GM18511 (cell line): ENCODE results near the gene VANGL2.

ENCODE experiments used
- ATAC-seq: cut with Tn5 transposase; IDR thresholded peaks from one replicate; pipeline ENCODE4 v1.9.1; 2021; ENCODE audit warnings: mild to moderate bottlenecking, moderate library complexity; ENCODE audit not compliant: unreplicated experiment

VANGL2 gene

GRCh38 chr1:160423966-160424365 lies 23.6 kb downstream of the VANGL2 start:
- no peak for ATAC-seq

- no peak for ATAC-seq
Observed at GRCh38 chr1:160425847-160426246, 25.5 kb downstream of the VANGL2 start.

DNA sequence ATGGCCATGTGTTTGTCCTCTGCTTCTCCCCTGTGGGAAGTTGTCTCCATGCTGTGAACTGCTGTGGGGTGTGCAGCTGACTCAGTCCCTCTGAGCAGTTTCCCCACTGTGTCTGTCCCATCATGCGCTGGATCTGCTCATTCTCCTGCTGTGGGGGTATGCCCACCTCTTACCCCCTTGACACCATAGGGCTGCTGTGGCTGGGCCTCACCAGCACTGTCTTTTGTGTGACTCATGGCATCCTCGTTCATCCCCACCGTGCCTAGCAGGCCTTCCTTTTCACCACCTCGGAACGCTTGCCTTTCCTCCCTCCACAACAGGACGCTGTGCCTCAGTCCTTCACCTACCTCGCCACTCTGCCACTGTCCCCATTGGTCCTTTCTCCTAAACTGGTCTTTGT lies 27.3 kb downstream of the VANGL2 start:
- no peak for ATAC-seq

DNA sequence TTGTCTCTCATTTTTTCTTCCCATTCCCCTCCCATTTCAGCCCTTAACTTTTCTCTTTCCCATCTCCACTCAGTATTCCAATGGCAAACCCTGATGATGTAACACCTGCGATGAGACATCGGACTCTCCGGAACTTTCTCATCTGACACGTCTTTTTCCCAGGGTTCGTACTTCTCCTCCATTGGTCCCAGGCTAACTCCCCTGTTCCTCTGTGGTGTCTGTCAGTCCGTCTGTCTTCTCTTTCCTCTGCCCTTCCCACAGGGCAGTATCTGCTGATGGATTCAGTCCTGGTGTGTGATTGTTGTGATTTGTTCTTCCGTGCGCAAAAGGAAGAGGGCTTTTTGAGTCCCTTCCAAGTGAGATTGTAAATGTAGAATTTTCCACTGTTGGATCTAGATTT lies 27.7 kb downstream of the VANGL2 start:
- ATAC-seq, result no peak

DNA sequence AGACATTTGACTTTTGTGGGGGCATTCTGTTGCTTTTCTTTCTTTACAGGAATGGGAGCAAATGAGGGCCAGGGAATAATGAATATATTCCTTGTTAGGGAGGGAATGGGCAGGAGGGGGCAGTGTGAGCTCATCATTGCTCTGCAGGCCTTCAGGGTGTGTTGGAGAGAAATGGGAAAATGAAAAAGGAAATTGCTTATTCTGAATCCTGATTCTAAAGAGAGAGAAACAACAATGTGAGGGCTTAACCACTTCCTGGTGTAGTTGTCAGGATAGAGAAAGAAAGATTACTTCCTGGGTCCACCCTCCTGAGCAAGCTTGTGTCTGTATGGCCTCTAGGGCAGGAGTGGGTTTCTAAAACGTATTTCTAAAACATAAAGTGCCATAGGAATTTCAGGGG lies 28.3 kb downstream of the VANGL2 start:
- peak; percentile 22 for ATAC-seq

DNA sequence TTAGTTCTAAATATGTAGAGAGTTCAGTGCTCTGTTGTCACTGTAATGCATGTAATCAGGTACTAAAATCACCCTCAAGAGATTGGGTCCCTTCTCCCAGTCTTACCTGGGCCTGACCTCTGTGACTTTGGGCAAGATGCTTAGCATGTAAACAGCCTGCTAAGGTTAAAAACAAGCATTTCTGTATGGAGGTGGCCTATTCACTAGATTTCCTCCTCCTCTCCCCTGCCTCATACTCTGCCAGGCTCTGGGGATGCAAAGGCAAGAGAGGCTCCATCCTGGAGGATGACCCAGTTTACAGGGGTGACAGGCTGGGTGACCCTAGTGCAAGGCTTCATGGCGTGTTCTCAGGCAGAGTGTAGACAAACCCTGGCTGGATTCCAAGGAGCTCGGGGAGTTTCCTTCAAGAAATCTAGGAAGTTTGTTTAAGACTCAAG lies 28.8 kb downstream of the VANGL2 start:
- peak; percentile 23 for ATAC-seq

DNA sequence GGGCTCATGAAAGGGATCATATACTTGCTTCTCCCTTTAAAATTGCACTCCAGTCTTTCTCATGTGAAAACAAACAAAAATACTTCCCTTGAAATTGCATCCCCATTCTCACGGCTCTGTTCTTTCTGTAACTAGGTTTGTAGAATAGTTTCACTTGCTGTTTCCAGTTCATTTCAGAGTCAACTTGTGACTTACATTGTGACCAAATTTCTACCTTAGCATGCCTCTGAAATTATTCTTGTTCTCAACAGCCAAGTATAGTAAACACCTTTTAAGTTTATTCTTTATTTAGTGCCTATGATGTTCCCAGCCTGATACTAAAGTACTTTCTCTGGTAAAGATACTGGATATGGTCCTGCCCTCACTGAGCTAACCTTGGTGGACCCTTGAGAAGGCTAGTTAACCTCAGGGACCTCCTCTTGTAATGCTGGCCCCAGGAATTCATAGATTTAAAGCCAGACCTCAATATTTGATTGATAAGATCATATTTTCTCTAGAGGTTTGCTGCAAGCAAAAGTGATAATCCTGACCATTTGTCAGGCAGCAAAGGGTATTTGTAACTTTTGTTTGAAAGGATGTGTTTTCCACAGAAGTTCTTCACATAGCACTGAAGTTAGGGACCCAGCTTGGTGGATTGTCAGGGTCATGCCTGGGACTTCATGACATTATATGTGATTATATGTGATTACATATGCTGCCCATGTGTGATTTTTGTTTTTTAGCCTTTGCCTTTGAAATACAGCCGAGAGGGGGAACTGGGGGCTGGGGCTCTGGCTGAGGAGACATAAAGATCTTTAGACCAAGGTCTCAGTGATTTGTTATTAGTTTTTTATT lies 29.6 kb downstream of the VANGL2 start:
- peak; percentile 50 for ATAC-seq

GRCh38 chr1:160431006-160431405 lies 30.6 kb downstream of the VANGL2 start:
- no peak for ATAC-seq

DNA sequence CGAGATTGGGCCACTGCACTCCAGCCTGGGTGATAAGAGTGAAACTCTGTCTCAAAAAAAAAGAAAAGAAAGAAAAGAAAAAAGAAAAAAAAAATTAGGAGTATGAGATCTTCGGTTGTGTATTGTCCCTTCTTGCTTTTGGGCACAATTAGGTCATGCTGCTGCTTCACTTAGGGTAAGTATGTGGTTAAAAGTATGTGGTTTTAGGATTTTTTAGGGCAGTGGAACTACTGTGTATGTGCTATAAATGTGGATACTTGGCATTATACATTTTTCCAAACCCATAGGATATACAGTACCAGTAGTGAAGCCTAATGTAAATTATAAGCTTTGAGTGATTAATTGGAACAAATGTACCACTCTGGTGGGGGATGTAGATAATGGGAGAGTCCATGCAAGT lies 31.2 kb downstream of the VANGL2 start:
- ATAC-seq, result no peak

GRCh38 chr1:160432371-160432786 lies 32.0 kb downstream of the VANGL2 start:
- ATAC-seq, result peak; percentile 54

GRCh38 chr1:160436966-160437365 lies 36.6 kb downstream of the VANGL2 start:
- ATAC-seq, result no peak

- peak; percentile 91 for ATAC-seq
Observed at GRCh38 chr1:160437432-160438316, 37.3 kb downstream of the VANGL2 start.

DNA sequence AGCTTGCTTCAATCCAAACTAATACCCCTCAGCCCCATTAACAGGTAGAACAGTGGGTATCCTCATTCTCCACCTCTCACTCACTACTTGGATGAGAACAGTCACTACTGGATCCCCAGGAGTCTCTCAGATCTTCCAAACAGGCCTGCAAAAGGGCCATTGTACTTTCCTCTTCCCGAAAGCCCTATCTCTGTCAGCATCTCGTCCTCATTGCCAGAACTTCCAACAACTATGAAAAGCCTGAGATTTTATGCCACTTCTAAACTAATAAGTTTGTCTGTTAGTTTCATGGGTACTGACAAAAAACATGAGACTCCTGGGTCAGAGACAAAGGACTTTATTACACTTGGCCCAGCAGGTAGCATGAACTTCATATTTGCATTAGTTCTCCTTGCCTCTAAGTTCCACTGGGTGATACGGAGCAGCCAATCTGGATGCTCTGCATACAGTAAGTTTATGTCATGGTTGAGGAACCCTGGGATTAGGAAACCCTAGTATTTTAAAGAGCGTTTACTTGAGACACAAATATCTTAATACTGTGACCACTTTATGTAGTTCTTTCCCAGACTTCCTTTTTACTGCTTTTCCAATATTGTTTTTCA lies 38.1 kb downstream of the VANGL2 start:
- peak; percentile 35 for ATAC-seq

GRCh38 chr1:160438935-160439334 lies 38.6 kb downstream of the VANGL2 start:
- no peak for ATAC-seq

DNA sequence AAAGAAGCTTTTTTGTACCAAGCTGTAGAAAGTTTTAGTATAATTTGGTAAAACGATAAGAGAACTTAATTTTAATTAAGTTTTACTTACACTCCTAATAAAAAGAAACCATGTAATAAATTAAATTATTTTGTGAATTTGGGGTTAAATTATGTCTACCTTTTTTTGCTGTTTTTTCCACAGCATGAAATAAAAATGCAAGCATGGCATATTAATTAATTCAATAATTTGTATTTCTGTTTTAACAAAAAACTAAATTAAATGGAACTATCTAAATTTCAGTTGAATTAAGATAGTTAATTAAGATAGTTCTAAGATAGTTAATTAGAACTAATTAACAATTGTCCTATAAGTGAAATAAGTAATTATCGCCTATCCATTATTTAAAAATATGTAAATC lies 39.4 kb downstream of the VANGL2 start:
- no peak for ATAC-seq

GRCh38 chr1:160446945-160447600 lies 46.7 kb downstream of the VANGL2 start:
- ATAC-seq, result no peak

DNA sequence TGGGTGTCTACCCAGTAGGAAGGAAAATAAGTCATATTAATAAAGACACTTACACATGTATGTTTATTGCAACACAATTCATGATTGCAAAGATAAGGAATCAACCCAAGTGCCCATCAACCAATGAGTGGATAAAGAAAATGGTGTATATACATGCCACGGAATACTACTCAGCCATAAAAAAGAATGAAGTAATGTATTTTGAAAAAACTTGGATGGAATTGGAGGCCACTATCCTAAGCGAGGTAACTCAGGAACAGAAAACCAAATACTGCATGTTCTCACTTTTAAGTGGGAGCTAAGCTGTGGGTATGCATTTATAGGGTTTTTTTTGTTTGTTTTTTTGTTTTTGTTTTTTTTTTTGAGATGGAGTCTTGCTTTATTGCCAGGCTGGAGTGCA lies 49.1 kb downstream of the VANGL2 start:
- ATAC-seq, result no peak

- ATAC-seq, result peak; percentile 51
Observed at GRCh38 chr1:160451119-160451858, 50.9 kb downstream of the VANGL2 start.

DNA sequence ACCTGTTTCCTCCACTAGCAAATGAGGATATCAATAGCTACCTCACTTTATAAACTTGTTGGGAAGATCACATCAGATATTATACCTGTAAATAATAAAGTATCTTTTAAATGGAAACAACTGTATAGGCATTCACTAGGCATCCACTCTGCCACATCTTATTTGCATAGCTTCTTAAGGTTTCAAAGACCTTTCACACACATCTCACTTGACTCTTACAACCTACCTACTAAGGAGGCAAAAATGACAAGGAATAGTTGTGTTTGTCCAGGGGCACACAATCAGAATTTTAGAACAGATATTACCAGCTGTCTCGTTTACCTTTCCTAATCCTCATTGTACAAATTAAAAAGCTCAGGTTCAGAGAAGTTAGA lies 51.5 kb downstream of the VANGL2 start:
- ATAC-seq, result peak; percentile 43

- ATAC-seq, result peak; percentile 60
Observed at GRCh38 chr1:160453443-160453842, 53.1 kb downstream of the VANGL2 start.
